SIG-M5 treated with dmso at 0.1 percent for 504 hours (cell line): Measurements from ENCODE around the gene TBCD.
"Not testable (repeated sequence)": the region's sequence is repeated elsewhere in the genome, so short reads cannot be mapped to it uniquely, and the experiment has no call there.

Experiments used
- DNase-seq: peaks from one replicate; lab custom pipeline; 2025; ENCODE audit not compliant: unreplicated experiment; lab: John Stamatoyannopoulos, UW

TBCD gene

GRCh38 chr17:82984249-82984617 is 232.4 kb downstream of the TBCD start:
- not testable (repeated sequence) for DNase-seq

- no peak for DNase-seq
Measured at GRCh38 chr17:82984751-82985427, 233.0 kb downstream of the TBCD start.

- no peak for DNase-seq
Measured at GRCh38 chr17:82985428-82985805, 233.6 kb downstream of the TBCD start.

GRCh38 chr17:82985973-82986372 is 234.1 kb downstream of the TBCD start:
- no peak for DNase-seq

GRCh38 chr17:82989051-82989450 is 237.2 kb downstream of the TBCD start:
- not testable (repeated sequence) for DNase-seq

- DNase-seq = no peak
Measured at GRCh38 chr17:82989881-82990280, 238.0 kb downstream of the TBCD start.

GRCh38 chr17:82993005-82993404 is 241.1 kb downstream of the TBCD start:
- no peak for DNase-seq
